Sigmoid colon (tissue), 7 donors: ENCODE measurements around the gene KRT81. TPM values are rescaled to one million over a fixed set of nuclear protein-coding genes. Genes with fewer than 3 reads are reported as not detected.

Source experiments
- DNase-seq: peaks from one replicate; pipeline ENCODE4 v3.0.0-alpha.2; 2019
- H3K27ac ChIP-seq, 4 donors: fragments of 200-600 bp; sonication (generic); one replicate each; pipeline ENCODE4 v1.5.1; 2016 to 2019; ENCODE audit warnings: mild to moderate bottlenecking in 1 of 4
- H3K27me3 ChIP-seq, 3 donors: fragments of 200-600 bp; sonication (generic); one replicate each; pipeline ENCODE4 v1.5.1; 2019; ENCODE audit warnings: mild to moderate bottlenecking in 1 of 3
- H3K36me3 ChIP-seq, 4 donors: fragments of 200-600 bp; sonication (generic); one replicate each; pipeline ENCODE4 v1.5.1; 2016 to 2019
- H3K4me1 ChIP-seq, 4 donors: fragments of 200-600 bp; sonication (generic); one replicate each; pipeline ENCODE4 v1.5.1; 2017 to 2019
- H3K4me3 ChIP-seq, 4 donors: fragments of 200-600 bp; sonication (generic); one replicate each; pipeline ENCODE4 v1.5.1; 2017 to 2019; ENCODE audit warnings: mild to moderate bottlenecking in 2 of 4, moderate library complexity in 1 of 4
- H3K9me3 ChIP-seq, 4 donors: fragments of 200-600 bp in 3 of 4; sonication (generic) in 3 of 4; one replicate each; pipeline versions ENCODE4 v1.5.1 to v1.6.1; 2013 to 2019
- EP300 ChIP-seq, 4 donors: sonication (generic); formaldehyde crosslinking; IDR thresholded peaks; one replicate each; pipeline ENCODE4 v1.6.1; 2017; ENCODE audit warnings: antibody characterized with exemption in 4 of 4
- POLR2A ChIP-seq, 2 donors: fragments of 450-650 bp; IDR thresholded peaks; one replicate each; pipeline ENCODE4 v1.6.1; 2016; ENCODE audit warnings: antibody characterized with exemption in 2 of 2, mild to moderate bottlenecking in 2 of 2, moderate library complexity in 2 of 2
- POLR2AphosphoS5 ChIP-seq, 4 donors: sonication (generic); formaldehyde crosslinking; IDR thresholded peaks; one replicate each; pipeline ENCODE4 v1.6.1; 2017; ENCODE audit warnings: antibody characterized with exemption in 4 of 4
- WGBS, 2 donors: extraction: QIAGEN DNeasy Blood & Tissue Kit; methylation state at CpG; one replicate each; pipeline ENCODE4 v1.1.7; 2013; 5-methylcytosine and 5-hydroxymethylcytosine counted together
- intact Hi-C: fragments of 100-400 bp; cut with DNase I; formaldehyde crosslinking; loops from one replicate; pipeline ENCODE4 v1.15.1; 2023
- polyA plus RNA-seq, 3 donors: library from polyadenylated mRNA; stranded (reverse); fragments of 200-250 nt; gene quantifications; one replicate each; pipeline ENCODE4 v1.2.3, GENCODE V29; 2013
- total RNA-seq, 4 donors: library from RNA; depleted of rRNA; stranded (reverse); fragments of >200 nt; gene quantifications; one replicate each; pipeline ENCODE4 v1.1.0, GENCODE V29; 2016
- TF ChIP-seq, protein P1 (sequence below), 4 experiments: fragments of 450-650 bp in 3 of 4; fragments of 200-600 bp in 1 of 4; IDR thresholded peaks; one replicate each; pipeline ENCODE4 v1.5.1; 2016 to 2019; ENCODE audit warnings: antibody characterized with exemption in 4 of 4, mild to moderate bottlenecking in 3 of 4, moderate library complexity in 2 of 4
- donor health status: healthy with polysubstance abuse.
- donor health status: Bipolar disorder and iron deficiency.
- donor health status: healthy.

KRT81 gene
- total and polyA plus RNA-seq, 7 donors, result 0.14 to 0.17 TPM; not detected in 5

DNA sequence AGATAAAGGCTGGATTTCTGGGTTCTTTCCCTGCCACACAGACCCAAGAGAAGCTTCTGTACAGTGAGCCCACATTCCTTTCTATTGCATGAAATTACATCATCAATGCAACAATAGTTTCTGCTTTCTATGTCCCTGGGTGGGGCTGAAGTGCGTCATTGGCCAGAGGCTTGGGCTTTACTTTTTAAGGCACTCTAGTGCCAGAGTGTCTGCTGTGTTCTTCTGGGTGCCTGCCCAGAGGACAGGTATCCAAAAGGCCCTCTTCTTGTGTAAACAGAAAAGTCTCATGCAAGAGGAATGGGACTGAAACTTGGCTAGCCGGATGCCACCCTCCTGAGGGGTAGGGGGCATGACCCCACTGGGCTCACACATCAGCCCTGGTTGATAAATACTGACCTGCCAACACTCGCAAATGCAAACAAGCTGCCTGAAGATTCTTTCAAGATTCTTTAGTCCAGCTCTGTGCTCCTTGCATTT lies 11.0 kb downstream of the KRT81 start:
- Histone ChIP-seq H3K4me3 (no peak overlapping the region), H3K27me3 (no peaks in the 10 kb centered on the region), H3K36me3 (no peaks in the 10 kb centered on the region), H3K27ac (peak overlapping the region; percentile 84 to 95 (median 86)), H3K4me1 (peaks cover 0 to 34% (median 32%) of the 10 kb centered on the region in 4 donors), H3K9me3 (no peaks in the 10 kb centered on the region)
- intact Hi-C loops, result no loop called here
- DNase-seq, result peak; percentile 94
- peak; percentile 89 to 98 (median 96) for TF ChIP-seq EP300 (IDR thresholded peaks at IDR 0.05)
- TF ChIP-seq, protein P1, sequence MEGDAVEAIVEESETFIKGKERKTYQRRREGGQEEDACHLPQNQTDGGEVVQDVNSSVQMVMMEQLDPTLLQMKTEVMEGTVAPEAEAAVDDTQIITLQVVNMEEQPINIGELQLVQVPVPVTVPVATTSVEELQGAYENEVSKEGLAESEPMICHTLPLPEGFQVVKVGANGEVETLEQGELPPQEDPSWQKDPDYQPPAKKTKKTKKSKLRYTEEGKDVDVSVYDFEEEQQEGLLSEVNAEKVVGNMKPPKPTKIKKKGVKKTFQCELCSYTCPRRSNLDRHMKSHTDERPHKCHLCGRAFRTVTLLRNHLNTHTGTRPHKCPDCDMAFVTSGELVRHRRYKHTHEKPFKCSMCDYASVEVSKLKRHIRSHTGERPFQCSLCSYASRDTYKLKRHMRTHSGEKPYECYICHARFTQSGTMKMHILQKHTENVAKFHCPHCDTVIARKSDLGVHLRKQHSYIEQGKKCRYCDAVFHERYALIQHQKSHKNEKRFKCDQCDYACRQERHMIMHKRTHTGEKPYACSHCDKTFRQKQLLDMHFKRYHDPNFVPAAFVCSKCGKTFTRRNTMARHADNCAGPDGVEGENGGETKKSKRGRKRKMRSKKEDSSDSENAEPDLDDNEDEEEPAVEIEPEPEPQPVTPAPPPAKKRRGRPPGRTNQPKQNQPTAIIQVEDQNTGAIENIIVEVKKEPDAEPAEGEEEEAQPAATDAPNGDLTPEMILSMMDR (IDR thresholded peaks at IDR 0.05), result no peak
- TF ChIP-seq POLR2AphosphoS5 (IDR thresholded peaks at IDR 0.05), result peak in 3 of 4 donors; percentile 58 to 81 (median 72)
- TF ChIP-seq POLR2A (IDR thresholded peaks at IDR 0.05), result no peak
- 40 to 63% methylated on average over 3 of the region's 3 CpGs for WGBS, 2 donors

GRCh38 chr12:52279422-52280318 lies 11.7 kb downstream of the KRT81 start:
- no peak for TF ChIP-seq POLR2AphosphoS5 (IDR thresholded peaks at IDR 0.05)
- no peak for TF ChIP-seq POLR2A (IDR thresholded peaks at IDR 0.05)
- TF ChIP-seq, protein P1 (IDR thresholded peaks at IDR 0.05), result peak in 1 of 4 experiments; percentile 14
- 91 to 92% methylated on average over 14 of the region's 14 CpGs for WGBS, 2 donors
- Histone ChIP-seq H3K27ac (peak overlapping the region; percentile 84 to 95 (median 86)), H3K9me3 (no peaks in the 10 kb centered on the region), H3K27me3 (no peaks in the 10 kb centered on the region), H3K4me1 (peaks cover 0 to 34% (median 32%) of the 10 kb centered on the region in 4 donors), H3K4me3 (no peak overlapping the region), H3K36me3 (no peaks in the 10 kb centered on the region)
- DNase-seq, result no peak
- intact Hi-C loops, result loop anchor here (1.0 to 10.0 kb wide), 2 partner anchors 34 to 255 kb away; no protein-coding TSS in a partner anchor

- no peaks in the 10 kb centered on the region for H3K36me3 ChIP-seq
- H3K4me3 ChIP-seq, result peak overlapping the region in 3 of 4 donors; percentile 31 to 44 (median 38)
- H3K27ac ChIP-seq, result peak overlapping the region; percentile 84 to 95 (median 86)
- intact Hi-C loops, result loop anchor here (1.0 to 10.0 kb wide), 2 partner anchors 33 to 254 kb away; no protein-coding TSS in a partner anchor
- no peaks in the 10 kb centered on the region for H3K27me3 ChIP-seq
- TF ChIP-seq, protein P1 (IDR thresholded peaks at IDR 0.05), result peak; percentile 72 to 94 (median 91)
- TF ChIP-seq EP300 (IDR thresholded peaks at IDR 0.05) (no peak), POLR2AphosphoS5 (IDR thresholded peaks at IDR 0.05) (peak in 2 of 4 donors; percentile 5 to 22)
- H3K9me3 ChIP-seq, result no peaks in the 10 kb centered on the region
- WGBS, 2 donors, result 10 to 21% methylated on average over 32 of the region's 32 CpGs
- peaks cover 0 to 34% (median 32%) of the 10 kb centered on the region in 4 donors for H3K4me1 ChIP-seq
- DNase-seq, result peak; percentile 89
Observed at GRCh38 chr12:52278575-52279421, 12.5 kb downstream of the KRT81 start.

DNA sequence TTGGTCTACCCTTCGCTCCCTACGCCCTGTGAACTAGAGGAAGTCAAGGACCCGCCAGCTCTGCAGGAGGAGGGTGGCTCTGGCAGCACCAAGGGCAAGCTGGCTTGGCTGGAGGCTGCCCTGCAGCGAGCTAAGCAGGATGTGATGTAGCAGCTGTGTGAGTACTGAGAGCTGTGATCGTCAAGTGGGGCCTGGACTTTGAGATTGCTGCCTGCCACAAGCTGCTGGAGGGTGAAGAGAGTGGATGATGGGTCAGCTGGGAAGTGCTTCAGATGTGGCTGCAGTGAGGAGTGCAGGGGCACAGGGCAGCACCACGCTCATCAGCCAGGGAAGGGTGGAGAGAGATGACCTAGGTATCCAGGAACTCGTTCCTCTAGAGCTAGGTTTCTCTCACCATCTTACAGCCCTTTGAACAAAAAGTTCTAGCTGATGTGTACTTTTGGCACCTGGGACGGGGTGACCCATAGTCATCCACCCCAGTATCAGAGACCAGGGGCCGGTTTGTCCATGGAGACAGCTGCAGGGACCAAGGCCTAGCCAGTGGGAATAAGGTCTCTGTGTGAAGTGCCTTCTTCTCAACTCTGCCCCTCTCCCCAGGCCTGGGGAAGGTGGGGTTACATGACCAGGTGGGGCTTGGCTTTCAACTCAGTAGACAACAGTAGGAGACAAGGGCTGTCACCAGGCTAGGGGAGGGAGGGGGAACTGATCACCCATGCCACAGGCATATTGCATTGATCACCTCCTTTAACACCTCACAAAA lies 13.7 kb downstream of the KRT81 start:
- H3K27ac ChIP-seq, result peak overlapping the region in 1 of 4 donors; percentile 95
- intact Hi-C loops, result loop anchor here (10.0 kb wide), 1 partner anchor 253 kb away; no protein-coding TSS in a partner anchor
- WGBS, 2 donors, result 82 to 83% methylated on average over 9 of the region's 9 CpGs

More for the DNA sequence above, 13.7 kb downstream of the KRT81 start:
- Histone ChIP-seq H3K27me3 (no peaks in the 10 kb centered on the region), H3K4me3 (no peak overlapping the region), H3K9me3 (no peaks in the 10 kb centered on the region), H3K4me1 (peaks cover 0 to 34% (median 32%) of the 10 kb centered on the region in 4 donors), H3K36me3 (no peaks in the 10 kb centered on the region)
- no peak for TF ChIP-seq POLR2AphosphoS5 (IDR thresholded peaks at IDR 0.05)
- no peak for TF ChIP-seq POLR2A (IDR thresholded peaks at IDR 0.05)
- TF ChIP-seq, protein P1 (IDR thresholded peaks at IDR 0.05), result no peak
- TF ChIP-seq EP300 (IDR thresholded peaks at IDR 0.05), result no peak
- no peak for DNase-seq
